ENCODE data around the gene MAPK6. TPM values are rescaled to one million over a fixed set of nuclear protein-coding genes. Genes with fewer than 3 reads are reported as not detected.

The MAPK6 gene
- total and polyA plus RNA-seq, 2 of the 8 experiments (the other 6 are each of a cell fraction or from before 2014, with no cell fraction given): 22.6 to 108 TPM

DNA sequence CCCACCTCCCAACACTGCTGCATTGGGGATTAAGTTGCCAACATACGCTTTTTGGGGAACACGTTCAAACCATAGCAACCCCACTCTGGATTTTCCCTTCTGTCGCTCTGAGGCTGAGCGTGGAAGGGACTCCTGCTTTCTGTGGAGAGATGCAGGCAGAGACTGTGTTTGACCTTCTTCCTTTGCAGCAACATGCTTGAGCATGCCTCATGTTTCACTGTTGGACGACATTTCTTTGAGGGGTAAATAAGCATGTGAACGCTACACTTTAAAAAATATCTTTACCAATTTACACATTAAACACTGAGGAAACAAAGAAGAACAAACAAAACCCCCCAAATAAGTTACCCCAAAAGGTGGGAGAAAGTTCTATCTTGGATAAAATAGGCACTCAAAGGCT is 14.2 kb upstream of the MAPK6 start:
- H4K5ac ChIP-seq (ENCODE audit: insufficient read length, low read depth, low read length): no peak overlapping the region
- no peak overlapping the region for H2BK5ac ChIP-seq (ENCODE audit: low read depth, low read length)
- H2AFZ ChIP-seq (ENCODE audit: low read length): peak overlapping the region; percentile 80; the same call in 1 of the 2 replicates
- H3K36me3 ChIP-seq (ENCODE audit: control insufficient read depth in 2 of 4, insufficient read depth in 4 of 4, low read length in 3 of 4): no peaks in the 10 kb centered on the region
- H4K91ac ChIP-seq (replicated peaks; ENCODE audit: insufficient read length, low read length): no peak overlapping the region
- no peaks in the 10 kb centered on the region for H3K4me1 ChIP-seq (replicated peaks in 1 of 4; ENCODE audit: control insufficient read depth in 3 of 4, insufficient read depth in 4 of 4, low read length in 3 of 4)
- no peak overlapping the region for H2BK20ac ChIP-seq (ENCODE audit: low read length)
- no peaks in the 10 kb centered on the region for H3K9me3 ChIP-seq (ENCODE audit: insufficient read depth in 2 of 2, low read depth in 1 of 2, low read length in 1 of 2)
- H3K23ac ChIP-seq (ENCODE audit: insufficient read length): no peak overlapping the region
- no peak overlapping the region for H3K18ac ChIP-seq (ENCODE audit: extremely low read depth, low read length)
- H4K20me1 ChIP-seq (replicated peaks in 1 of 2; ENCODE audit: control insufficient read depth in 1 of 2, insufficient read depth in 2 of 2, low read length in 2 of 2): no peaks in the 10 kb centered on the region
- DNase-seq (ENCODE audit: low read depth in 1 of 2, low spot score in 2 of 2) (no peak), FAIRE-seq (no peak)
- H2AK5ac ChIP-seq (ENCODE audit: low read depth, low read length): no peak overlapping the region
- H2BK15ac ChIP-seq (ENCODE audit: low read length): no peak overlapping the region
- no peak overlapping the region for H3K27ac ChIP-seq (ENCODE audit: low read depth, low read length)
- POLR2A ChIA-PET (ENCODE audit: partially characterized antibody): interaction anchor here (1.4 kb wide), 1 partner anchor 14 kb away, joined by 4 read pairs; the partner anchor contains the start of gene MAPK6
- no peaks in the 10 kb centered on the region for H3K79me1 ChIP-seq (ENCODE audit: low read depth, low read length)
- no peak overlapping the region for H2BK120ac ChIP-seq (replicated peaks; ENCODE audit: low read depth, low read length)
- H3K4me2 ChIP-seq (ENCODE audit: insufficient read depth in 1 of 2, low read depth in 2 of 2, low read length in 2 of 2): no peak overlapping the region
- no peak overlapping the region for H3K14ac ChIP-seq (ENCODE audit: insufficient read length)
- H3K23me2 ChIP-seq (ENCODE audit: low read depth, low read length): no peaks in the 10 kb centered on the region
- 90% methylated on average over 6 of the region's 6 CpGs; no CpG with 5 or more reads in 1 of the 2 experiments for WGBS, 2 experiments (ENCODE audit: extremely low coverage in 1 of 2, insufficient coverage in 1 of 2, insufficient read length in 1 of 2, insufficient replicate concordance in 2 of 2, low coverage in 1 of 2, low lambda C conversion rate in 2 of 2, missing lambda C conversion rate in 1 of 2)
- H3K27me3 ChIP-seq (replicated peaks in 1 of 4; ENCODE audit: control insufficient read depth in 3 of 4, extremely low read depth in 1 of 4, insufficient read depth in 3 of 4, low read length in 3 of 4): no peaks in the 10 kb centered on the region
- H4K8ac ChIP-seq (ENCODE audit: extremely low read depth, insufficient read depth, low read length): no peak overlapping the region
- CTCF ChIA-PET (ENCODE audit: partially characterized antibody): interaction anchor here (0.6 kb wide), 1 partner anchor 153 kb away, joined by 4 read pairs; no protein-coding TSS in a partner anchor
- H3K9ac ChIP-seq (replicated peaks in 1 of 4; ENCODE audit: extremely low read depth in 1 of 4, low read depth in 3 of 4, low read length in 3 of 4): peak overlapping the region in 1 of 4 experiments; percentile 10; a peak in 1 of 7 replicates
- no peak overlapping the region for H3K56ac ChIP-seq (replicated peaks; ENCODE audit: insufficient read length, low read depth, low read length)
- no peak for TF ChIP-seq RFX5 (IDR thresholded peaks at IDR 0.05; ENCODE audit: borderline replicate concordance, low read depth, low read length)
- TF ChIP-seq CREB1 (IDR thresholded peaks at IDR 0.05): no peak
- TF ChIP-seq TAF1 (IDR thresholded peaks at IDR 0.05; ENCODE audit: low read depth, low read length): no peak
- no peak for TF ChIP-seq EP300 (IDR thresholded peaks at IDR 0.05; ENCODE audit: borderline replicate concordance in 1 of 2, low read depth in 2 of 2, low read length in 2 of 2)
- TF ChIP-seq EZH2 (IDR thresholded peaks at IDR 0.05; ENCODE audit: low read depth, low read length, severe bottlenecking): no peak
- no peak for TF ChIP-seq MAFK (IDR thresholded peaks at IDR 0.05; ENCODE audit: low read depth, low read length)
- TF ChIP-seq PHF8 (conservative IDR thresholded peaks at IDR 0.05; ENCODE audit: low read depth, low read length): no peak
- no peak for TF ChIP-seq KDM4A (IDR thresholded peaks at IDR 0.05; ENCODE audit: low read depth, low read length, severe bottlenecking)
- H2BK12ac ChIP-seq (ENCODE audit: low read depth, low read length): no peak overlapping the region
- no peak overlapping the region for H3K4me3 ChIP-seq (ENCODE audit: extremely low read depth in 1 of 4, insufficient read depth in 2 of 4, low read depth in 3 of 4, low read length in 4 of 4)
- no peak overlapping the region for H3K4ac ChIP-seq (replicated peaks; ENCODE audit: insufficient read length, low read depth, low read length)
- H3K79me2 ChIP-seq (ENCODE audit: control insufficient read depth in 1 of 2, insufficient read depth in 2 of 2, low read length in 2 of 2): no peaks in the 10 kb centered on the region

Data from H1 (cell line).